ENCODE results near the gene PTPA. TPM values are rescaled to one million over a fixed set of nuclear protein-coding genes. Genes with fewer than 3 reads are reported as not detected.

PTPA gene
- total and polyA plus RNA-seq, 9 of the 15 experiments (the other 6 are each of a cell fraction or from before 2014, with no cell fraction given) = 1.7 to 121 (median 72.6) TPM

DNA sequence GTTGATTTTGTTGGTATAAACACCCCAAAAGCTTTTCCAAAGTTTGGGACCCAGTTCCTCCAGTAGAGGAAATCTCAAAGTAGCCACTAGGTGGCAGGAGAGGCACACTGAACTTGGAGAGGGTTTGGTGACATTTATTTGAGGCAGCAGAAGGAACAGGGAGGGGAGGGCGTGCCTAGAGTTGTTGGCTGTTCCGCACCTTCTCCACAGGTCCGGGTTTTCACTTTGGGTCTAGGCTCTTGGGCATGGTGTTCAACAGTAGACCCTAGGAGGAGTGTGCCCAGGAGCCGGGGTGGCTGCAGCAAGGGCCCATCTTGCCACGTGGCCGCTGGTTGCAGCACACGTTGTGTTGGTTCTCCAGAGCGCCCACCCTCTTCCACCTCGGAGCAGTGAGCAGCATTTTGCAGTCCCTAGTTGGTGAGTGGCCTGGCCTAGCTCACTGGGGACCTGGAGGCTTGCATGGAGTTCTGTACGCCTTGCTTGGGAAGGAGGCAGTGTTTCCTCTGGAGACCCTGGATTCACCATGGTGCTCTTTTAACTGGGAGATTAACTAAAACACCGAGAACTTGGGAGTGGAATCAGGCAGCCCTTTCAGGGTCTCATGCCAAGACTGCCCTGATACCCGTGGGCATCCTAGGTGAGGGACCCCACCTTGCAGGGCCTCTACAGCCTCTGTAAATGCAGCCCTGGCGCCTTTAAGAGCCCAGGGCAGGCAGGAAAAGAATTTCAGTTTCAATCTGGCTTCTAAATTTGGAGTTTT, 28.2 kb downstream of the PTPA start (continued):
- TF ChIP-seq, protein P1, sequence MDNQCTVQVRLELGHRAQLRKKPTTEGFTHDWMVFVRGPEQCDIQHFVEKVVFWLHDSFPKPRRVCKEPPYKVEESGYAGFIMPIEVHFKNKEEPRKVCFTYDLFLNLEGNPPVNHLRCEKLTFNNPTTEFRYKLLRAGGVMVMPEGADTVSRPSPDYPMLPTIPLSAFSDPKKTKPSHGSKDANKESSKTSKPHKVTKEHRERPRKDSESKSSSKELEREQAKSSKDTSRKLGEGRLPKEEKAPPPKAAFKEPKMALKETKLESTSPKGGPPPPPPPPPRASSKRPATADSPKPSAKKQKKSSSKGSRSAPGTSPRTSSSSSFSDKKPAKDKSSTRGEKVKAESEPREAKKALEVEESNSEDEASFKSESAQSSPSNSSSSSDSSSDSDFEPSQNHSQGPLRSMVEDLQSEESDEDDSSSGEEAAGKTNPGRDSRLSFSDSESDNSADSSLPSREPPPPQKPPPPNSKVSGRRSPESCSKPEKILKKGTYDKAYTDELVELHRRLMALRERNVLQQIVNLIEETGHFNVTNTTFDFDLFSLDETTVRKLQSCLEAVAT (IDR thresholded peaks at IDR 0.05) = no peak
- no peak for TF ChIP-seq DMBX1 (CRISPR knock-in tag; IDR thresholded peaks at IDR 0.05; ENCODE audit: borderline replicate concordance)
- TF ChIP-seq, protein P2, sequence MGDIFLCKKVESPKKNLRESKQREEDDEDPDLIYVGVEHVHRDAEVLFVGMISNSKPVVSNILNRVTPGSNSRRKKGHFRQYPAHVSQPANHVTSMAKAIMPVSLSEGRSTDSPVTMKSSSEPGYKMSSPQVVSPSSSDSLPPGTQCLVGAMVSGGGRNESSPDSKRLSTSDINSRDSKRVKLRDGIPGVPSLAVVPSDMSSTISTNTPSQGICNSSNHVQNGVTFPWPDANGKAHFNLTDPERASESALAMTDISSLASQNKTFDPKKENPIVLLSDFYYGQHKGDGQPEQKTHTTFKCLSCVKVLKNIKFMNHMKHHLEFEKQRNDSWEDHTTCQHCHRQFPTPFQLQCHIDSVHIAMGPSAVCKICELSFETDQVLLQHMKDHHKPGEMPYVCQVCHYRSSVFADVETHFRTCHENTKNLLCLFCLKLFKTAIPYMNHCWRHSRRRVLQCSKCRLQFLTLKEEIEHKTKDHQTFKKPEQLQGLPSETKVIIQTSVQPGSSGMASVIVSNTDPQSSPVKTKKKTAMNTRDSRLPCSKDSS (IDR thresholded peaks at IDR 0.05; ENCODE audit: low read depth, partially characterized antibody) = no peak
- TF ChIP-seq FOXK2 (conservative IDR thresholded peaks at IDR 0.05 in 1 of 2, IDR thresholded peaks at IDR 0.05 in 1 of 2; ENCODE audit: low read depth in 2 of 2) = peak; percentile 21 to 22; a peak in 1 of 4 replicates
- no peak for TF ChIP-seq ZNF184 (CRISPR knock-in tag; IDR thresholded peaks at IDR 0.05)
- no peak for TF ChIP-seq ZNF217 (CRISPR knock-in tag; IDR thresholded peaks at IDR 0.05)
- no peak for TF ChIP-seq ZBTB7A (IDR thresholded peaks at IDR 0.05; ENCODE audit: borderline replicate concordance, control insufficient read depth, low read depth, low read length)
- peak; percentile 75 for TF ChIP-seq EP400 (IDR thresholded peaks at IDR 0.05)
- TF ChIP-seq, protein P3, sequence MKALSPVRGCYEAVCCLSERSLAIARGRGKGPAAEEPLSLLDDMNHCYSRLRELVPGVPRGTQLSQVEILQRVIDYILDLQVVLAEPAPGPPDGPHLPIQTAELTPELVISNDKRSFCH (CRISPR knock-in tag; IDR thresholded peaks at IDR 0.05) = no peak
- TF ChIP-seq, protein P3 (tag; IDR thresholded peaks at IDR 0.05) = no peak
- no peak for TF ChIP-seq MCM7 (IDR thresholded peaks at IDR 0.05)
- no peak for TF ChIP-seq MAFK (IDR thresholded peaks at IDR 0.05; ENCODE audit: low read length)
- TF ChIP-seq, protein P4, sequence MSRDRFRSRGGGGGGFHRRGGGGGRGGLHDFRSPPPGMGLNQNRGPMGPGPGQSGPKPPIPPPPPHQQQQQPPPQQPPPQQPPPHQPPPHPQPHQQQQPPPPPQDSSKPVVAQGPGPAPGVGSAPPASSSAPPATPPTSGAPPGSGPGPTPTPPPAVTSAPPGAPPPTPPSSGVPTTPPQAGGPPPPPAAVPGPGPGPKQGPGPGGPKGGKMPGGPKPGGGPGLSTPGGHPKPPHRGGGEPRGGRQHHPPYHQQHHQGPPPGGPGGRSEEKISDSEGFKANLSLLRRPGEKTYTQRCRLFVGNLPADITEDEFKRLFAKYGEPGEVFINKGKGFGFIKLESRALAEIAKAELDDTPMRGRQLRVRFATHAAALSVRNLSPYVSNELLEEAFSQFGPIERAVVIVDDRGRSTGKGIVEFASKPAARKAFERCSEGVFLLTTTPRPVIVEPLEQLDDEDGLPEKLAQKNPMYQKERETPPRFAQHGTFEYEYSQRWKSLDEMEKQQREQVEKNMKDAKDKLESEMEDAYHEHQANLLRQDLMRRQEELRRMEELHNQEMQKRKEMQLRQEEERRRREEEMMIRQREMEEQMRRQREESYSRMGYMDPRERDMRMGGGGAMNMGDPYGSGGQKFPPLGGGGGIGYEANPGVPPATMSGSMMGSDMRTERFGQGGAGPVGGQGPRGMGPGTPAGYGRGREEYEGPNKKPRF (IDR thresholded peaks at IDR 0.05; ENCODE audit: low read depth, low read length) = no peak
- TF ChIP-seq ARHGAP35 (IDR thresholded peaks at IDR 0.05; ENCODE audit: partially characterized antibody) = no peak
- TF ChIP-seq, protein P5, sequence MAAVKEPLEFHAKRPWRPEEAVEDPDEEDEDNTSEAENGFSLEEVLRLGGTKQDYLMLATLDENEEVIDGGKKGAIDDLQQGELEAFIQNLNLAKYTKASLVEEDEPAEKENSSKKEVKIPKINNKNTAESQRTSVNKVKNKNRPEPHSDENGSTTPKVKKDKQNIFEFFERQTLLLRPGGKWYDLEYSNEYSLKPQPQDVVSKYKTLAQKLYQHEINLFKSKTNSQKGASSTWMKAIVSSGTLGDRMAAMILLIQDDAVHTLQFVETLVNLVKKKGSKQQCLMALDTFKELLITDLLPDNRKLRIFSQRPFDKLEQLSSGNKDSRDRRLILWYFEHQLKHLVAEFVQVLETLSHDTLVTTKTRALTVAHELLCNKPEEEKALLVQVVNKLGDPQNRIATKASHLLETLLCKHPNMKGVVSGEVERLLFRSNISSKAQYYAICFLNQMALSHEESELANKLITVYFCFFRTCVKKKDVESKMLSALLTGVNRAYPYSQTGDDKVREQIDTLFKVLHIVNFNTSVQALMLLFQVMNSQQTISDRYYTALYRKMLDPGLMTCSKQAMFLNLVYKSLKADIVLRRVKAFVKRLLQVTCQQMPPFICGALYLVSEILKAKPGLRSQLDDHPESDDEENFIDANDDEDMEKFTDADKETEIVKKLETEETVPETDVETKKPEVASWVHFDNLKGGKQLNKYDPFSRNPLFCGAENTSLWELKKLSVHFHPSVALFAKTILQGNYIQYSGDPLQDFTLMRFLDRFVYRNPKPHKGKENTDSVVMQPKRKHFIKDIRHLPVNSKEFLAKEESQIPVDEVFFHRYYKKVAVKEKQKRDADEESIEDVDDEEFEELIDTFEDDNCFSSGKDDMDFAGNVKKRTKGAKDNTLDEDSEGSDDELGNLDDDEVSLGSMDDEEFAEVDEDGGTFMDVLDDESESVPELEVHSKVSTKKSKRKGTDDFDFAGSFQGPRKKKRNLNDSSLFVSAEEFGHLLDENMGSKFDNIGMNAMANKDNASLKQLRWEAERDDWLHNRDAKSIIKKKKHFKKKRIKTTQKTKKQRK (IDR thresholded peaks at IDR 0.05; ENCODE audit: borderline replicate concordance, low read depth, low read length) = no peak
